Measurements from ENCODE around the gene FBXL19. TPM values are rescaled to one million over a fixed set of nuclear protein-coding genes. Genes with fewer than 3 reads are reported as not detected.

The FBXL19 gene
- polyA plus RNA-seq, 1 donor = 17.6 TPM

- H3K4me1 ChIP-seq (ENCODE audit: control insufficient read depth, insufficient read depth, low read length) = peaks cover 9% of the 10 kb centered on the region
- H3K27me3 ChIP-seq (ENCODE audit: control insufficient read depth, insufficient read depth, low read length) = no peaks in the 10 kb centered on the region
- H3K27ac ChIP-seq (ENCODE audit: low read length) = no peak overlapping the region
- DNase-seq = no peak
- no CpG with 5 or more reads among the region's 12 CpGs for WGBS (ENCODE audit: insufficient coverage, low lambda C conversion rate)
- no peak overlapping the region for H3K4me3 ChIP-seq (ENCODE audit: low read length)
- no peaks in the 10 kb centered on the region for H3K9me3 ChIP-seq (ENCODE audit: control insufficient read depth, low read depth, low read length)
- H3K36me3 ChIP-seq (ENCODE audit: control insufficient read depth, insufficient read depth, low read length) = peaks cover 13% of the 10 kb centered on the region
Observed at GRCh38 chr16:30990105-30990504, 66.7 kb downstream of the FBXL19 start.

- no CpG with 5 or more reads among the region's 8 CpGs for WGBS (ENCODE audit: insufficient coverage, low lambda C conversion rate)
- DNase-seq = no peak
- H3K9me3 ChIP-seq (ENCODE audit: control insufficient read depth, low read depth, low read length) = no peaks in the 10 kb centered on the region
- peaks cover 2% of the 10 kb centered on the region for H3K4me1 ChIP-seq (ENCODE audit: control insufficient read depth, insufficient read depth, low read length)
- no peaks in the 10 kb centered on the region for H3K27me3 ChIP-seq (ENCODE audit: control insufficient read depth, insufficient read depth, low read length)
- H3K4me3 ChIP-seq (ENCODE audit: low read length) = no peak overlapping the region
- peaks cover 13% of the 10 kb centered on the region for H3K36me3 ChIP-seq (ENCODE audit: control insufficient read depth, insufficient read depth, low read length)
- H3K27ac ChIP-seq (ENCODE audit: low read length) = no peak overlapping the region
Observed at GRCh38 chr16:30991052-30991451, 67.7 kb downstream of the FBXL19 start.

GRCh38 chr16:30992276-30992780, 69.0 kb downstream of the FBXL19 start:
- Histone ChIP-seq H3K9me3 (ENCODE audit: control insufficient read depth, low read depth, low read length) (no peaks in the 10 kb centered on the region), H3K4me1 (ENCODE audit: control insufficient read depth, insufficient read depth, low read length) (peaks cover 11% of the 10 kb centered on the region), H3K27me3 (ENCODE audit: control insufficient read depth, insufficient read depth, low read length) (peaks cover 2% of the 10 kb centered on the region), H3K4me3 (ENCODE audit: low read length) (no peak overlapping the region), H3K27ac (ENCODE audit: low read length) (no peak overlapping the region), H3K36me3 (ENCODE audit: control insufficient read depth, insufficient read depth, low read length) (peaks cover 11% of the 10 kb centered on the region)
- no peak for DNase-seq
- no CpG with 5 or more reads among the region's 21 CpGs for WGBS (ENCODE audit: insufficient coverage, low lambda C conversion rate)

GRCh38 chr16:30992931-30993816, 69.8 kb downstream of the FBXL19 start:
- H3K4me1 ChIP-seq (ENCODE audit: control insufficient read depth, insufficient read depth, low read length) = peaks cover 20% of the 10 kb centered on the region
- no peaks in the 10 kb centered on the region for H3K9me3 ChIP-seq (ENCODE audit: control insufficient read depth, low read depth, low read length)
- H3K36me3 ChIP-seq (ENCODE audit: control insufficient read depth, insufficient read depth, low read length) = peaks cover 5% of the 10 kb centered on the region
- H3K4me3 ChIP-seq (ENCODE audit: low read length) = no peak overlapping the region
- no peak overlapping the region for H3K27ac ChIP-seq (ENCODE audit: low read length)
- WGBS (ENCODE audit: insufficient coverage, low lambda C conversion rate) = no CpG with 5 or more reads among the region's 29 CpGs
- peaks cover 2% of the 10 kb centered on the region for H3K27me3 ChIP-seq (ENCODE audit: control insufficient read depth, insufficient read depth, low read length)
- DNase-seq = no peak

- Histone ChIP-seq H3K36me3 (ENCODE audit: control insufficient read depth, insufficient read depth, low read length) (no peaks in the 10 kb centered on the region), H3K9me3 (ENCODE audit: control insufficient read depth, low read depth, low read length) (no peaks in the 10 kb centered on the region), H3K27ac (ENCODE audit: low read length) (no peak overlapping the region), H3K4me3 (ENCODE audit: low read length) (no peak overlapping the region), H3K27me3 (ENCODE audit: control insufficient read depth, insufficient read depth, low read length) (peaks cover 2% of the 10 kb centered on the region), H3K4me1 (ENCODE audit: control insufficient read depth, insufficient read depth, low read length) (peaks cover 35% of the 10 kb centered on the region)
- 100% methylated on average over 1 of the region's 11 CpGs for WGBS (ENCODE audit: insufficient coverage, low lambda C conversion rate)
- no peak for DNase-seq
Observed at GRCh38 chr16:30995927-30996323, 72.6 kb downstream of the FBXL19 start.

GRCh38 chr16:30996324-30996984, 73.1 kb downstream of the FBXL19 start:
- H3K36me3 ChIP-seq (ENCODE audit: control insufficient read depth, insufficient read depth, low read length) = no peaks in the 10 kb centered on the region
- H3K4me3 ChIP-seq (ENCODE audit: low read length) = peak overlapping the region; percentile 52
- no peak overlapping the region for H3K27ac ChIP-seq (ENCODE audit: low read length)
- peaks cover 36% of the 10 kb centered on the region for H3K4me1 ChIP-seq (ENCODE audit: control insufficient read depth, insufficient read depth, low read length)
- peak in 1 of 2 donors; percentile 71 for DNase-seq
- WGBS (ENCODE audit: insufficient coverage, low lambda C conversion rate) = no CpG with 5 or more reads among the region's 23 CpGs
- peaks cover 2% of the 10 kb centered on the region for H3K27me3 ChIP-seq (ENCODE audit: control insufficient read depth, insufficient read depth, low read length)
- no peaks in the 10 kb centered on the region for H3K9me3 ChIP-seq (ENCODE audit: control insufficient read depth, low read depth, low read length)

- peak in 1 of 2 donors; percentile 77 for DNase-seq
- no CpG with 5 or more reads among the region's 60 CpGs for WGBS (ENCODE audit: insufficient coverage, low lambda C conversion rate)
- Histone ChIP-seq H3K9me3 (ENCODE audit: control insufficient read depth, low read depth, low read length) (no peaks in the 10 kb centered on the region), H3K27me3 (ENCODE audit: control insufficient read depth, insufficient read depth, low read length) (peaks cover 2% of the 10 kb centered on the region), H3K27ac (ENCODE audit: low read length) (no peak overlapping the region), H3K36me3 (ENCODE audit: control insufficient read depth, insufficient read depth, low read length) (no peaks in the 10 kb centered on the region), H3K4me1 (ENCODE audit: control insufficient read depth, insufficient read depth, low read length) (peaks cover 40% of the 10 kb centered on the region), H3K4me3 (ENCODE audit: low read length) (peak overlapping the region; percentile 52)
Observed at GRCh38 chr16:30996985-30997724, 73.8 kb downstream of the FBXL19 start.

GRCh38 chr16:30997725-30998711, 74.6 kb downstream of the FBXL19 start:
- H3K4me1 ChIP-seq (ENCODE audit: control insufficient read depth, insufficient read depth, low read length) = peaks cover 40% of the 10 kb centered on the region
- WGBS (ENCODE audit: insufficient coverage, low lambda C conversion rate) = 50% methylated on average over 4 of the region's 21 CpGs
- H3K27me3 ChIP-seq (ENCODE audit: control insufficient read depth, insufficient read depth, low read length) = peaks cover 5% of the 10 kb centered on the region
- no peaks in the 10 kb centered on the region for H3K9me3 ChIP-seq (ENCODE audit: control insufficient read depth, low read depth, low read length)
- no peaks in the 10 kb centered on the region for H3K36me3 ChIP-seq (ENCODE audit: control insufficient read depth, insufficient read depth, low read length)
- peak overlapping the region; percentile 35 for H3K27ac ChIP-seq (ENCODE audit: low read length)
- peak overlapping the region; percentile 52 for H3K4me3 ChIP-seq (ENCODE audit: low read length)
- peak in 1 of 2 donors; percentile 30 for DNase-seq

Measured in large intestine (tissue), 3 donors.